Endodermal cell (in vitro differentiated cells): ENCODE data around the gene PRR5L. TPM values are rescaled to one million over a fixed set of nuclear protein-coding genes. Genes with fewer than 3 reads are reported as not detected.

Experiments
- DNase-seq: peaks from one replicate; pipeline ENCODE4 v3.0.0-alpha.2; 2017
- H3K27ac ChIP-seq: 2 replicates; pipeline ENCODE4 v1.5.1; 2013; ENCODE audit warnings: mild to moderate bottlenecking, low read depth, low read length, moderate library complexity
- H3K27me3 ChIP-seq: 2 replicates; pipeline ENCODE4 v1.6.1; 2013; ENCODE audit warnings: mild to moderate bottlenecking, low read length, moderate library complexity; ENCODE audit not compliant: insufficient read depth, control insufficient read depth, poor library complexity, severe bottlenecking
- H3K36me3 ChIP-seq: 2 replicates; pipeline ENCODE4 v1.7.0; 2013; ENCODE audit warnings: mild to moderate bottlenecking, low read length, moderate library complexity; ENCODE audit not compliant: control insufficient read depth, insufficient read depth
- H3K4me1 ChIP-seq: one replicate; pipeline ENCODE4 v1.7.0; 2013; ENCODE audit warnings: low read length; ENCODE audit not compliant: control insufficient read depth, insufficient read depth
- H3K4me3 ChIP-seq: 2 replicates; pipeline ENCODE4 v1.5.1; 2013; ENCODE audit warnings: mild to moderate bottlenecking, low read length, moderate library complexity
- H3K9ac ChIP-seq: 2 replicates; pipeline ENCODE4 v1.6.1; 2013; ENCODE audit warnings: mild to moderate bottlenecking, low read length, moderate library complexity; ENCODE audit not compliant: poor library complexity, severe bottlenecking; ENCODE audit errors: extremely low read depth
- H3K9me3 ChIP-seq: 2 replicates; pipeline ENCODE4 v1.6.1; 2013; ENCODE audit warnings: mild to moderate bottlenecking, low read length, moderate library complexity; ENCODE audit not compliant: control insufficient read depth
- H3K27ac Mint-ChIP-seq: 2 replicates; pipeline ENCODE4 v1.8.0; 2020; ENCODE audit warnings: mixed read lengths
- H3K27me3 Mint-ChIP-seq: 2 replicates; pipeline ENCODE4 v1.8.0; 2021; ENCODE audit warnings: mild to moderate bottlenecking, mixed read lengths; ENCODE audit not compliant: insufficient read depth
- H3K36me3 Mint-ChIP-seq: 2 replicates; pipeline ENCODE4 v1.8.0; 2020; ENCODE audit warnings: low read depth, mixed read lengths
- H3K4me1 Mint-ChIP-seq: 2 replicates; pipeline ENCODE4 v1.8.0; 2020; ENCODE audit warnings: mixed read lengths
- H3K4me3 Mint-ChIP-seq: 2 replicates; pipeline ENCODE4 v1.8.0; 2020; ENCODE audit warnings: mild to moderate bottlenecking, moderate library complexity, mixed read lengths
- H3K9me3 Mint-ChIP-seq: 2 replicates; pipeline ENCODE4 v1.8.0; 2020; ENCODE audit warnings: mild to moderate bottlenecking, mixed read lengths
- WGBS, 2 experiments: methylation state at CpG; one replicate each; pipeline versions ENCODE4 v1.1.5 to v1.1.7; 2013; ENCODE audit warnings: missing lambda C conversion rate in 2 of 2, mixed read lengths in 1 of 2; ENCODE audit not compliant: insufficient coverage in 1 of 2, insufficient read length in 1 of 2; 5-methylcytosine and 5-hydroxymethylcytosine counted together
- total RNA-seq, 2 donors: library from RNA; stranded (reverse); fragmentation: NEBNext Ultra II Directional in 1 of 2; extraction: Animal tissue kit (Norgen Biotek cat#: 25700) in 1 of 2; gene quantifications; 2 replicates in 1 of 2; 3 replicates in 1 of 2; pipeline ENCODE4 v1.2.1, GENCODE V29; 2021
- TF ChIP-seq, protein P1 (sequence below): fragments of 200-600 bp; sonication (generic); conservative IDR thresholded peaks from 2 replicates; pipeline ENCODE4 v1.5.0; 2021; ENCODE audit warnings: antibody characterized with exemption, mild to moderate bottlenecking

Gene PRR5L
- total RNA-seq, 2 donors from 2014 or later: 5.3 to 7.2 TPM

DNA sequence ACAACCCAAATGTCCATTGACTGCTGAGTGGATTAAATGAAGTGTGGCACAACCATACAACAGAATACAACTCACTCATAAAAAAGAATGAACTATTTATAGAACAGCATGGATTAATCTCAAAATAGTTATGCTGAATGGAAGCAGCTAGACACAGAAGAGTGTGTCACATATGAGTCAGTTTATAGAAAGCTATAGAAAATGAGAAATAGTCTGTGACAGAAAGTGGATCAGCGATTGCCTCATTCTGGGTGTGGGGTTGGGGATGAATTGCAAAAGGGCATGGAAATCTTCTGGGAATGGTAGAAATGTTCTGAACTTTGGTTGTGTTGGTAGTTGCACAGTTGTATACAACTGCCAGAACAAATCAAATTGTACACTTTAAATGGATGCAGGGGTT, 37.4 kb downstream of the PRR5L start:
- Histone ChIP-seq H3K4me3 (no peak overlapping the region), H3K9me3 (no peaks in the 10 kb centered on the region), H3K36me3 (no peaks in the 10 kb centered on the region), H3K9ac (no peak overlapping the region), H3K27me3 (no peaks in the 10 kb centered on the region), H3K4me1 (no peaks in the 10 kb centered on the region), H3K27ac (no peak overlapping the region)
- WGBS, 2 experiments: 57% methylated on average over 1 of the region's 1 CpG; no CpG with 5 or more reads in 1 of the 2 experiments
- Mint-ChIP-seq H3K27ac (no peak overlapping the region), H3K4me1 (no peaks in the 10 kb centered on the region), H3K9me3 (no peaks in the 10 kb centered on the region), H3K4me3 (no peak overlapping the region), H3K36me3 (no peaks in the 10 kb centered on the region), H3K27me3 (peaks cover 11% of the 10 kb centered on the region)
- no peak for DNase-seq
- TF ChIP-seq, protein P1, sequence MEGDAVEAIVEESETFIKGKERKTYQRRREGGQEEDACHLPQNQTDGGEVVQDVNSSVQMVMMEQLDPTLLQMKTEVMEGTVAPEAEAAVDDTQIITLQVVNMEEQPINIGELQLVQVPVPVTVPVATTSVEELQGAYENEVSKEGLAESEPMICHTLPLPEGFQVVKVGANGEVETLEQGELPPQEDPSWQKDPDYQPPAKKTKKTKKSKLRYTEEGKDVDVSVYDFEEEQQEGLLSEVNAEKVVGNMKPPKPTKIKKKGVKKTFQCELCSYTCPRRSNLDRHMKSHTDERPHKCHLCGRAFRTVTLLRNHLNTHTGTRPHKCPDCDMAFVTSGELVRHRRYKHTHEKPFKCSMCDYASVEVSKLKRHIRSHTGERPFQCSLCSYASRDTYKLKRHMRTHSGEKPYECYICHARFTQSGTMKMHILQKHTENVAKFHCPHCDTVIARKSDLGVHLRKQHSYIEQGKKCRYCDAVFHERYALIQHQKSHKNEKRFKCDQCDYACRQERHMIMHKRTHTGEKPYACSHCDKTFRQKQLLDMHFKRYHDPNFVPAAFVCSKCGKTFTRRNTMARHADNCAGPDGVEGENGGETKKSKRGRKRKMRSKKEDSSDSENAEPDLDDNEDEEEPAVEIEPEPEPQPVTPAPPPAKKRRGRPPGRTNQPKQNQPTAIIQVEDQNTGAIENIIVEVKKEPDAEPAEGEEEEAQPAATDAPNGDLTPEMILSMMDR: no peak

DNA sequence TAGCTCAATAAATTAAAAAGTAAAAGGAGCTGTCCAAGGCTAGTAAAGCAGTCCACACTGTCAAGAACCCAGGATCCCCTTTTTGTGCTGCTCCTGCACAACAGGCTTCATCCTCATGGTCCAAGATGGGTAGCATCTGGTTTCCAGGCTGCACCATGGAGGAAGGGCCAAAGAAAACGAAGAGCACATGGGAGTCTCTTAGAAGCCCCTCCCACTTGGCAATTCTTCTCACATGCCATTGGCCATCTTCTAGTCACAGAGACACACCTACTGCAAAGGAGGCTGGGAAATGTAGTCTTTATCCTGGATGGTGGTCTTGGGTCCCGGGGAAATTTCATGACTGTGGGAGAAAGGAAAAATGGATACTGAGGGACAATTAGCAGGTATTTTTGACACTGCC, 37.8 kb downstream of the PRR5L start:
- Histone ChIP-seq H3K9me3 (no peaks in the 10 kb centered on the region), H3K27ac (no peak overlapping the region), H3K27me3 (no peaks in the 10 kb centered on the region), H3K4me3 (no peak overlapping the region), H3K9ac (no peak overlapping the region), H3K4me1 (no peaks in the 10 kb centered on the region), H3K36me3 (no peaks in the 10 kb centered on the region)
- Mint-ChIP-seq H3K27ac (no peak overlapping the region), H3K36me3 (no peaks in the 10 kb centered on the region), H3K4me1 (no peaks in the 10 kb centered on the region), H3K4me3 (no peak overlapping the region), H3K27me3 (peaks cover 13% of the 10 kb centered on the region), H3K9me3 (no peaks in the 10 kb centered on the region)
- TF ChIP-seq, protein P1: no peak
- WGBS, 2 experiments: 40 to 70% methylated on average over 1 to 2 of the region's 2 CpGs
- DNase-seq: peak; percentile 74

DNA sequence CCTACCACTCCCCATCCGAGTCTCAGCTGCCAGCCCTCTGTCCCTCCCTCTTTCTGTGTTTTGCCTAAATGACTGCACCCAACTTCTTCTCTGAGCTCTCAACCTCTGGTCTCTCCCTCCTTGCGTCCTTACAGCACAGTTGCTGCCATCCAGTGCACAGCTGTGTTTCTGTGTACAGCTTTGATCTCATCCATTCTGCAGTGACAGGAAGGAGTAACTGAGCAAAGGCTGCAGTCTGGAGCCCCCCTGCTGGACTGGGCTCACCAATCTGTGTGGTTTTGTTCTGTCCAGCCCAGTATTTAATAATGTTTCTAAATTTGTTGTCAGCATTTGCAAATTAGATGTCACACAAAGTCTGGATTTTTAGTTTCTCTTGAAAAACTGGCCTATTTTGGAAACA, 43.8 kb downstream of the PRR5L start:
- Histone ChIP-seq H3K36me3 (no peaks in the 10 kb centered on the region), H3K9me3 (no peaks in the 10 kb centered on the region), H3K4me1 (peaks cover 6% of the 10 kb centered on the region), H3K4me3 (no peak overlapping the region), H3K27me3 (no peaks in the 10 kb centered on the region), H3K27ac (no peak overlapping the region), H3K9ac (no peak overlapping the region)
- TF ChIP-seq, protein P1: no peak
- Mint-ChIP-seq H3K4me1 (peaks cover 8% of the 10 kb centered on the region), H3K27me3 (peaks cover 18% of the 10 kb centered on the region), H3K4me3 (no peak overlapping the region), H3K27ac (no peak overlapping the region), H3K36me3 (no peaks in the 10 kb centered on the region), H3K9me3 (no peaks in the 10 kb centered on the region)
- 90 to 100% methylated on average over 2 of the region's 2 CpGs for WGBS, 2 experiments
- DNase-seq: no peak
